GM11168 (cell line): Measurements from ENCODE around the gene DUOX1.

Experiments
- in situ Hi-C: fragments of 300-500 bp; cut with MboI; formaldehyde crosslinking; loops from one replicate; pipeline ENCODE4 v1.12.0; 2022; ENCODE audit warnings: low sequenced_read_pairs; ENCODE audit not compliant: unreplicated experiment

Gene DUOX1

GRCh38 chr15:45105586-45105985 is 24.2 kb upstream of the DUOX1 start:
- in situ Hi-C loops = no loop called here

- in situ Hi-C loops = no loop called here
These were observed 23.6 kb upstream of the DUOX1 start for GRCh38 chr15:45106002-45106790.

- in situ Hi-C loops = no loop called here
These were observed 21.7 kb upstream of the DUOX1 start for GRCh38 chr15:45107941-45108630.

GRCh38 chr15:45110256-45110820 is 19.5 kb upstream of the DUOX1 start:
- in situ Hi-C loops = no loop called here

- in situ Hi-C loops = no loop called here
These were observed 18.2 kb upstream of the DUOX1 start for GRCh38 chr15:45111390-45112142.

- in situ Hi-C loops = no loop called here
These were observed 17.6 kb upstream of the DUOX1 start for GRCh38 chr15:45112143-45112590.

- in situ Hi-C loops = no loop called here
These were observed 17.0 kb upstream of the DUOX1 start for GRCh38 chr15:45112591-45113379.

- in situ Hi-C loops = no loop called here
These were observed 16.3 kb upstream of the DUOX1 start for GRCh38 chr15:45113380-45113990.

- in situ Hi-C loops = no loop called here
These were observed 15.6 kb upstream of the DUOX1 start, which contains the start of the genes DUOX2 and DUOXA2 for GRCh38 chr15:45114076-45114750. DUOX2 (minus strand) TSS chr15:45114172; CDS start chr15:45113411, 761 bp downstream. DUOXA2 (plus strand) TSS chr15:45114326; CDS start chr15:45114606, 280 bp downstream.

GRCh38 chr15:45114751-45115085 is 15.1 kb upstream of the DUOX1 start:
- in situ Hi-C loops = no loop called here

- in situ Hi-C loops = no loop called here
These were observed 14.4 kb upstream of the DUOX1 start for GRCh38 chr15:45115312-45115820.

GRCh38 chr15:45116006-45116481 is 13.8 kb upstream of the DUOX1 start:
- in situ Hi-C loops = no loop called here

- in situ Hi-C loops = no loop called here
These were observed 13.1 kb upstream of the DUOX1 start for GRCh38 chr15:45116482-45117307.

GRCh38 chr15:45117308-45118130 is 12.3 kb upstream of the DUOX1 start:
- in situ Hi-C loops = no loop called here

- in situ Hi-C loops = no loop called here
These were observed 11.6 kb upstream of the DUOX1 start for GRCh38 chr15:45118131-45118588.

GRCh38 chr15:45118996-45119395 is 10.8 kb upstream of the DUOX1 start:
- in situ Hi-C loops = no loop called here
